BE2C (cell line): ENCODE measurements around the gene AUTS2.

Experiments used
- DNase-seq: peaks from one replicate; pipeline ENCODE4 v3.0.0-alpha.2; 2020
- H3K27me3 ChIP-seq: fragments of 250-450 bp; sonication (Bioruptor Pico); 2 replicates; pipeline ENCODE4 v1.5.1; 2020; ENCODE audit warnings: mild to moderate bottlenecking
- H3K36me3 ChIP-seq: fragments of 250-450 bp; sonication (Bioruptor Pico); 2 replicates; pipeline ENCODE4 v1.5.1; 2020; ENCODE audit warnings: mild to moderate bottlenecking
- H3K4me1 ChIP-seq: fragments of 250-450 bp; sonication (Bioruptor Pico); 2 replicates; pipeline ENCODE4 v1.5.1; 2020
- H3K4me3 ChIP-seq: 2 replicates; pipeline ENCODE4 v1.5.1; 2011; ENCODE audit warnings: low read depth, low read length
- H3K9me3 ChIP-seq: fragments of 250-450 bp; sonication (Bioruptor Pico); 2 replicates; pipeline ENCODE4 v1.5.1; 2020
- TF ChIP-seq, protein P1 (sequence below): IDR thresholded peaks from 2 replicates; pipeline ENCODE4 v1.5.1; 2012; ENCODE audit warnings: mild to moderate bottlenecking, low read depth, low read length

Gene AUTS2

DNA sequence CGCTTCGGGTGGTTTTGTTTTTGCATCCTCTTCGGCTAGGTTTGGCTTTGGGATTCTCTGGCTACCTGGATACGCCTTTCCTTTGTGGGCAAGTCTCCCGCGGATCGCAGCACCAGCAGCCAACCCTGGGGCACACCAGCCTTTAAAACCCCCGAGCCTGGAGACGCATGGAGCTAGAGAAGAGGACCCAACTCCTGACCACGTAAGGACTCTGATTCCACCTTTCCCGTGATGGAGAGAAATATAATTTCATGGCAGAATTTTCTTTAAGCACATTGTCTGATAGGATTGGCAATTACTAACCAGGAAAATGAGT lies 998.3 kb downstream of the AUTS2 start:
- Histone ChIP-seq H3K27me3 (peaks cover 24% of the 10 kb centered on the region), H3K9me3 (no peaks in the 10 kb centered on the region), H3K4me1 (no peaks in the 10 kb centered on the region; the same call in 1 of the 2 replicates), H3K4me3 (peak overlapping the region; percentile 55), H3K36me3 (no peaks in the 10 kb centered on the region)
- no peak for DNase-seq
- TF ChIP-seq, protein P1, sequence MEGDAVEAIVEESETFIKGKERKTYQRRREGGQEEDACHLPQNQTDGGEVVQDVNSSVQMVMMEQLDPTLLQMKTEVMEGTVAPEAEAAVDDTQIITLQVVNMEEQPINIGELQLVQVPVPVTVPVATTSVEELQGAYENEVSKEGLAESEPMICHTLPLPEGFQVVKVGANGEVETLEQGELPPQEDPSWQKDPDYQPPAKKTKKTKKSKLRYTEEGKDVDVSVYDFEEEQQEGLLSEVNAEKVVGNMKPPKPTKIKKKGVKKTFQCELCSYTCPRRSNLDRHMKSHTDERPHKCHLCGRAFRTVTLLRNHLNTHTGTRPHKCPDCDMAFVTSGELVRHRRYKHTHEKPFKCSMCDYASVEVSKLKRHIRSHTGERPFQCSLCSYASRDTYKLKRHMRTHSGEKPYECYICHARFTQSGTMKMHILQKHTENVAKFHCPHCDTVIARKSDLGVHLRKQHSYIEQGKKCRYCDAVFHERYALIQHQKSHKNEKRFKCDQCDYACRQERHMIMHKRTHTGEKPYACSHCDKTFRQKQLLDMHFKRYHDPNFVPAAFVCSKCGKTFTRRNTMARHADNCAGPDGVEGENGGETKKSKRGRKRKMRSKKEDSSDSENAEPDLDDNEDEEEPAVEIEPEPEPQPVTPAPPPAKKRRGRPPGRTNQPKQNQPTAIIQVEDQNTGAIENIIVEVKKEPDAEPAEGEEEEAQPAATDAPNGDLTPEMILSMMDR, result no peak

DNA sequence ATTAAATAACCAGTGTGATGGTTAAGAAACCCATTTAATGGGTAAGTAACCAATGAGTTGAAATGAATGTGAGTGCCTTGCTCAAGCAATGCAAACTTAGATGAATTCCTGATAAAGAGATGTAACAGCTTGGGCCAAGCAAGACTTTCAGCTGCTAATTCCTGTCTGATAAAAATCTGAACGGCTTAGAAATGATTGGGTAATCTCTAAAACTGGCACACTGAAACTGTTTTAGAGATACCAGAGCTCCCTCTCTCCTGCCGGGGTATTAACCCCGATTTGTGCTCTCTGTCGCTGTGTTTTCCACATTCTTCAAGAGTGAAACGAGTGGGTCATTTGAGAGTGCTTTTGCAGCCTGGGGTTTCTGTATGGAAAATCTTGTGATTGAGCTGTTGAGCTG lies 998.8 kb downstream of the AUTS2 start:
- no peak for DNase-seq
- H3K4me3 ChIP-seq, result no peak overlapping the region
- H3K9me3 ChIP-seq, result no peaks in the 10 kb centered on the region
- peaks cover 24% of the 10 kb centered on the region for H3K27me3 ChIP-seq
- TF ChIP-seq, protein P1, result no peak
- H3K36me3 ChIP-seq, result no peaks in the 10 kb centered on the region
- H3K4me1 ChIP-seq, result no peaks in the 10 kb centered on the region; the same call in 1 of the 2 replicates

GRCh38 chr7:70598976-70599375 lies 1000.7 kb downstream of the AUTS2 start:
- Histone ChIP-seq H3K4me1 (no peaks in the 10 kb centered on the region; the same call in 1 of the 2 replicates), H3K4me3 (no peak overlapping the region), H3K9me3 (no peaks in the 10 kb centered on the region), H3K27me3 (peaks cover 24% of the 10 kb centered on the region), H3K36me3 (no peaks in the 10 kb centered on the region)
- no peak for DNase-seq
- TF ChIP-seq, protein P1, result no peak

- Histone ChIP-seq H3K9me3 (no peaks in the 10 kb centered on the region), H3K4me1 (no peaks in the 10 kb centered on the region; the same call in 1 of the 2 replicates), H3K4me3 (no peak overlapping the region), H3K36me3 (no peaks in the 10 kb centered on the region), H3K27me3 (peaks cover 24% of the 10 kb centered on the region)
- no peak for DNase-seq
- TF ChIP-seq, protein P1, result no peak
Observed at GRCh38 chr7:70599446-70600190, 1001.3 kb downstream of the AUTS2 start.

GRCh38 chr7:70600993-70601392 lies 1002.7 kb downstream of the AUTS2 start:
- H3K36me3 ChIP-seq, result no peaks in the 10 kb centered on the region
- peaks cover 14% of the 10 kb centered on the region for H3K27me3 ChIP-seq
- H3K4me1 ChIP-seq, result no peaks in the 10 kb centered on the region; the same call in 1 of the 2 replicates
- no peaks in the 10 kb centered on the region for H3K9me3 ChIP-seq
- no peak overlapping the region for H3K4me3 ChIP-seq
- TF ChIP-seq, protein P1, result no peak
- DNase-seq, result no peak

DNA sequence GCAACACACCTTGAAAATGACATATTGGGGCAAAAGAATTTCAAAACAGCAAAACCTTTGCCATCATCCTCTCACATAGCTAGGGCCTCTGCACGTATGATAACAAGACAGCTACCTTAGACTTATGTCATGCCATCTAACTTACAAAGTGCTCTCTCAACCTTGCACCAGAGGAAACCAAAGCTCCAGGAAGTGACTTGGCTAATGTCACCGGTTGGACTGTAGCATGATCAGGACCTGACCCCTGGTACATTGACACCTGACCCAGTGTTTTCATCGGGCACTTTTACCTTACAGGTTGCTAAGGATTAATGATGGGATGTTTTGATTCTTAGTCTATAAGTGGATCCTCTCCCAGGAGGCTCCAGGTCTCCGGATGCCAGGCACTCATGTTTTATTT lies 1003.8 kb downstream of the AUTS2 start:
- Histone ChIP-seq H3K4me1 (no peaks in the 10 kb centered on the region), H3K4me3 (no peak overlapping the region), H3K36me3 (no peaks in the 10 kb centered on the region), H3K27me3 (peaks cover 4% of the 10 kb centered on the region; the same call in 1 of the 2 replicates), H3K9me3 (no peaks in the 10 kb centered on the region)
- TF ChIP-seq, protein P1, result no peak
- DNase-seq, result no peak
